Fibroblast of villous mesenchyme (primary cell): Measurements from ENCODE around the gene ARHGAP27. TPM values are rescaled to one million over a fixed set of nuclear protein-coding genes. Genes with fewer than 3 reads are reported as not detected.

Experiments used
- DNase-seq: peaks from one replicate; pipeline ENCODE4 v3.0.0-alpha.2; 2010; ENCODE audit warnings: low read depth
- H3K4me3 ChIP-seq: 2 replicates; pipeline ENCODE4 v1.5.1; 2011; ENCODE audit warnings: low read depth, mild to moderate bottlenecking, low read length
- CTCF ChIP-seq: IDR thresholded peaks from 2 replicates; pipeline ENCODE4 v1.5.1; 2012; ENCODE audit warnings: low read depth, mild to moderate bottlenecking, low read length; ENCODE audit not compliant: insufficient read depth
- total RNA-seq: library from RNA; depleted of rRNA; stranded (reverse); fragments of >200 nt; gene quantifications from 2 replicates; pipeline ENCODE4 v1.2.3, GENCODE V29; 2012

Gene ARHGAP27
- total RNA-seq, 1 donor = 1.7 TPM

DNA sequence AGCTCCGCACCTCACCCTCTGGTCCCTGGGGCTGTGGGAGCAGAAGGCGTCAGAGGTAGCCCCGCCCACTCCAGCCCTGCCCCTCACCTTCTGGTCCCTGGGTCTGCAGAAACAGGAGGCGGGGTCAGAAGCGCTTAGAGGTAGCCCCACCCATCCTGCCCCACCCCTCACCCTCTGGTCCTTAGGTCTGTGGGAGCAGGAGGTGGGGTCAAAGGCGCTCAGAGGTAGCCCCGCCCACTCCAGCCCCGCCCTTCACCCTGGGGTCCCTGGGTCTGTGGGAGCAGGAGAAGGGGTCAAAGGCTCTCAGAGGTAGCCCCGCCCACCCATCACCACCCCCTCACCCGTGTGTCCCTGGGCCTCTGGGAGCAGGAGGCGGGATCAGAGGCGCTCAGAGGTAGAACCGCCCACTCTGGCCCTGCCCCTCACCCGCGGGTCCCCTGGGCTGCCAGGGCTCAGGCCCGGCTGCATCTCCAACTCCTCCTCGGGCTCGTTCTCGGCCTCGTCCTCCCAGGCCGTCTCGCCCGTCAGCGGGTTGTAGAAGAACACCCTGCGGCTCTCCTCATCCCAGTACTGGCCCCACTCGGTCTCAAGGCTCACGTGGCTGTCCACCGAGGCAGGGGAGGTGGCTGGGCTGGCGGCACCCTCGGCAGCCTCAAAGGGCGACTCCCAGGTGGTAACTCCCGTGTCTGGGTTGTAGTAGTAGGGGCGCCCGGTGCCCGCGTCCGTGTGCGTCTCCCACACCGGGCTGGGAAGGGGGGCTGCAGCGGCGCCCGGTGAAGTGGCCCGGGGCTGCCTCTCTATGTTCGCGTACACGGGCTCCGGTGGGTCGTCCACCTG is 27.2 kb downstream of the ARHGAP27 start:
- no peak for TF ChIP-seq CTCF
- peak; percentile 13 for DNase-seq
- peak overlapping the region; percentile 37 for H3K4me3 ChIP-seq

DNA sequence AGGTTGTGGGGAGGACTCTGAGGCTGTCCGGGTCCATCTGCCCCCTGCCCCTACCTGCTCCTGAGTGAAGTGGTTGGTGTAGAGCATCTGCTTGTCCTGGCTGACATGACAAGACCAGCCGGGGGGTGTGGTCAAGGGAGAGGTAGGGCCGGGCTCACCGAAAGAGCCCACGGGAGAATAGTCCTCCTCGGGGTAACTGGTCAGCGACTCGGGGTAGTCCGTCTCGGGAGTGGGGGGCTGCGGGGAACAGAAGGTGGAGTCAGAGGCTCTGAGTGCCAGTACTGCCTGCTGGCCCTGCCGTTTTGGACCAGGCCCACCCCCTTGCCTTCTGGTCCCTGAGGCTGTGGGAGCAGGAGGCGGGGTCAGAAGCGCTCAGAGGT is 27.8 kb downstream of the ARHGAP27 start:
- no peak for DNase-seq
- no peak overlapping the region for H3K4me3 ChIP-seq
- no peak for TF ChIP-seq CTCF

DNA sequence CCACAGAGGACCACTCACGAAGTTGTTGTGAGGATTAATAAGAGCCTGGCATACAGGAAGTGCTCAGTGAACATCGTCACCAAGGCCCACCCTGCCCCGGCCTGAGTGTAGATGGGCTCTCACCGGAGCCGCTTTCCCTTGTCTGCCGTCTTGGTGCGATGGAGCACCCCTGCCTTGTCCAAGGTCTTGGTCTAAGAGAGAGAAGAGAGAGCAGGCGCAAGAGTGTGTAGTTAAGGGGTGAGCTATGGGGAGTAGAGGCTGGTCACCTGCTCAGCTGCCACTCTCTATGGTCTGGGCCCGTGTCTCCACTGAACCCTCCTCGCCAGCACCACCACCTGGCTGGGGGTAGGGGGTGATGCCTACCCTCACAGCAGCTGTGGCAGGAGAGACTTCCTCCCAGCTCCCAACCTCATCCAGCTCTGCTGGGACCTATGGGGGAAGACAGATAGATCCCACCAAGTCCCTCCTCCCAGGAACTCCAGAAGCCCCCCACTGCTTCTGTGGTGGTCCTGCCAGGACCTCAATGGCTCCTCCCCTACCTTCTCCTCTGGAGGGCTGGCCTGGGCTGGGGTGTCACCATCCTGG is 28.7 kb downstream of the ARHGAP27 start:
- no peak for TF ChIP-seq CTCF
- H3K4me3 ChIP-seq = no peak overlapping the region
- no peak for DNase-seq

DNA sequence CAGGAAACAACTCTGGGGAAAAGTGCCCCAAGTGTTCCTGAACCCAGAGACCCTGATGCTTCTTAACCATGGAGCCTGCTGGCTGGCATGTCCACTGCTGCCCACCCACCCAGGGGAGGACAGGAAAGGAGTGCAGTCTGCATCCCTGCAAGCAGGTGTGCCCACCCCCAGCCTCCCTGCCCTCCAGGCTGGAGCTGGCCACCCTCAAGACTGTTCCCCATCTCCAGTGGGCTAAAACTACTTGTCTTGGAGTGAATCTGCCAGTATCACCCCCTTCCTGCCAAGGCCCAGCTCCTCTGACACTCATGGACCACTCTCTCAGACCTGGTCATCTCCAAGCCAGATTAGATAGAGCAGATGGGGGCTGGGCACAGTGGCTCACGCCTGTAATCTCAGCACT is 29.8 kb downstream of the ARHGAP27 start:
- no peak for DNase-seq
- H3K4me3 ChIP-seq = no peak overlapping the region
- TF ChIP-seq CTCF = no peak

DNA sequence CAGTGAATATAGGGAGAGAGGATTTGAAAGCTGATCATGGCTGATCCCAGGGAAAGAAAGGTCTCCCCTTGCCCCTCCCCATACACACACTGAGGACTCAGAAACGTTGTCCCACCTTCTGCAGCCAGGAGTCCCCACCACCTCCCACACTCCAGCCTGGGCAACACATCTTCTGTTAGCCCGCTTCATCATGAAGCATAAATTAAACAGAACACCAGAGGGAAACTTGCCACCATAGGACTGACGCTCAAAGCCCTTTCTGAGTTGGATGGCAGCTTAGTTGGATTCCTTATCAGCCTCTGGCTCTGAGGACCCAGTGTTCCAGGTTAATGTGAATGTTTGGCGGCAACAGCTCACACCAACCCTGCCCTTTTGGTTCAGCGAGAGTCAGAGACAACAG is 33.9 kb downstream of the ARHGAP27 start:
- no peak overlapping the region for H3K4me3 ChIP-seq
- TF ChIP-seq CTCF = peak; percentile 13
- DNase-seq = no peak

DNA sequence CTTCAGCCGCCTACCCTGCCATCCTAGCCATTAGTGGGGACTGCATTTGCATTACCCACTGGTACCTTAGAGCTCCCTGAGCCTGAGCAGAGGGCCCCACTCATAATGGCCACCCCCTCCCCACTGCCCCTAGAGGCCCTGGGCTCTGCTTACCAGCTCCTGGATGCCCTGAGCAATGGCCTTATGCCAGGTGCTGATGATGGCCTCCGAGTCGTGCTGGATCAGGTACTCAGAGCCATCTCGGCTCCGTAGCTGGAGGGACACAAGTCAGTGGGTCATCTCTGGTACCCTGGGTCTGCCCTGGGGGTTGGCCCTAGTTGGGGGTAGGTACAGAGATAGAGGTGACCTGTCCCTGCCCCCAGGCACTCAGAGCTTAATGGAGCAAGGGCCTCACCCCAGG is 34.9 kb downstream of the ARHGAP27 start:
- H3K4me3 ChIP-seq = no peak overlapping the region
- no peak for TF ChIP-seq CTCF
- no peak for DNase-seq
